Activated CD4-positive, alpha-beta T cell treated with anti-CD3 and anti-CD28 coated beads for 36 hours (primary cell): ENCODE data around the gene HERPUD2. TPM values are rescaled to one million over a fixed set of nuclear protein-coding genes. Genes with fewer than 3 reads are reported as not detected.
"Not testable (repeated sequence)": the region's sequence is repeated elsewhere in the genome, so short reads cannot be mapped to it uniquely, and the experiment has no call there.

Source experiments
- ATAC-seq: fragments of 200-7000 bp; cut with Tn5 transposase; one replicate; pipeline ENCODE4 v1.10.0; 2021; ENCODE audit warnings: mild to moderate bottlenecking, moderate library complexity
- CTCF ChIA-PET: fragments of 350-600 bp; sonication (Branson Sonifier 250); formaldehyde crosslinking; loops from one replicate; lab custom pipeline; 2021; ENCODE audit warnings: antibody characterized with exemption; lab: Charles Lee
- POLR2A ChIA-PET: fragments of 350-600 bp; sonication (Branson Sonifier 250); formaldehyde crosslinking; loops from one replicate; lab custom pipeline; 2021; ENCODE audit warnings: antibody characterized with exemption, inconsistent platforms; lab: Charles Lee
- DNase-seq: peaks from one replicate; pipeline ENCODE4 v3.0.0-alpha.2; 2020
- H3K27ac Mint-ChIP-seq: one replicate; pipeline ENCODE4 v1.8.0; 2021; ENCODE audit warnings: mixed read lengths
- H3K27me3 Mint-ChIP-seq: one replicate; pipeline ENCODE4 v1.8.0; 2021; ENCODE audit warnings: mixed read lengths
- H3K36me3 Mint-ChIP-seq: one replicate; pipeline ENCODE4 v1.8.0; 2021; ENCODE audit warnings: low read depth, mixed read lengths
- H3K4me1 Mint-ChIP-seq: one replicate; pipeline ENCODE4 v1.8.0; 2021; ENCODE audit warnings: mixed read lengths
- H3K4me3 Mint-ChIP-seq: one replicate; pipeline ENCODE4 v1.8.0; 2021; ENCODE audit warnings: mild to moderate bottlenecking, moderate library complexity, mixed read lengths
- H3K9me3 Mint-ChIP-seq: one replicate; pipeline ENCODE4 v1.8.0; 2021; ENCODE audit warnings: low read depth, mixed read lengths
- intact Hi-C, 2 experiments: fragments of 100-400 bp; cut with DNase I in 1 of 2; cut with micrococcal nuclease in 1 of 2; formaldehyde crosslinking; loops; one replicate each; pipeline versions ENCODE4 v1.14.2 to v1.15.1; 2022 to 2024; cut with DNase I, micrococcal nuclease
- total RNA-seq, 2 experiments: library from RNA; stranded (reverse); gene quantifications; one replicate each; pipeline ENCODE4 v1.2.3, GENCODE V29; 2021

The HERPUD2 gene
- total RNA-seq, 2 experiments from 2014 or later, result 22.1 to 26.7 TPM

GRCh38 chr7:35681231-35682029 is 13.5 kb downstream of the HERPUD2 start:
- ChIA-PET POLR2A (no interaction called here), CTCF (no interaction called here)
- H3K4me3 Mint-ChIP-seq, result no peak overlapping the region

GRCh38 chr7:35680403-35681013 is 14.4 kb downstream of the HERPUD2 start:
- POLR2A ChIA-PET, result no interaction called here
- Mint-ChIP-seq H3K36me3 (peaks cover 21% of the 10 kb centered on the region), H3K4me1 (peaks cover 70% of the 10 kb centered on the region), H3K27ac (peak overlapping the region; percentile 69), H3K9me3 (no peaks in the 10 kb centered on the region), H3K27me3 (no peaks in the 10 kb centered on the region), H3K4me3 (peak overlapping the region; percentile 22)
- ATAC-seq (peak; percentile 79), DNase-seq (peak; percentile 21)
- CTCF ChIA-PET, result interaction anchor here (0.6 to 1.0 kb wide), 2 partner anchors 10 to 49 kb away, joined by 3 read pairs; no protein-coding TSS in a partner anchor
- intact Hi-C loops, result loop anchor here (1.0 kb wide), 1 partner anchor 11 kb away; no protein-coding TSS in a partner anchor

More at GRCh38 chr7:35681231-35682029, 13.5 kb downstream of the HERPUD2 start:
- DNase-seq, result no peak
- no peaks in the 10 kb centered on the region for H3K9me3 Mint-ChIP-seq
- intact Hi-C loops, result loop anchor here in 1 of 2 experiments (1.0 kb wide), 1 partner anchor 10 kb away; no protein-coding TSS in a partner anchor
- peaks cover 21% of the 10 kb centered on the region for H3K36me3 Mint-ChIP-seq
- peak; percentile 68 for ATAC-seq
- H3K27me3 Mint-ChIP-seq, result no peaks in the 10 kb centered on the region
- peaks cover 64% of the 10 kb centered on the region for H3K4me1 Mint-ChIP-seq
- H3K27ac Mint-ChIP-seq, result peak overlapping the region; percentile 4

- ChIA-PET POLR2A (no interaction called here), CTCF (interaction anchor here (1.1 kb wide), 1 partner anchor 10 kb away, joined by 3 read pairs; no protein-coding TSS in a partner anchor)
- ATAC-seq (peak; percentile 71), DNase-seq (no peak)
- no peak overlapping the region for H3K4me3 Mint-ChIP-seq
- peaks cover 5% of the 10 kb centered on the region for H3K36me3 Mint-ChIP-seq
- H3K27ac Mint-ChIP-seq, result peak overlapping the region; percentile 27
- no peaks in the 10 kb centered on the region for H3K9me3 Mint-ChIP-seq
- no peaks in the 10 kb centered on the region for H3K27me3 Mint-ChIP-seq
- H3K4me1 Mint-ChIP-seq, result peaks cover 66% of the 10 kb centered on the region
- intact Hi-C loops, result no loop called here
These were observed 17.2 kb downstream of the HERPUD2 start for GRCh38 chr7:35677582-35678356.

- intact Hi-C loops, result no loop called here
- peaks cover 61% of the 10 kb centered on the region for H3K4me1 Mint-ChIP-seq
- no peaks in the 10 kb centered on the region for H3K27me3 Mint-ChIP-seq
- ChIA-PET POLR2A (no interaction called here), CTCF (interaction anchor here (0.9 to 1.4 kb wide), 4 partner anchors 10 to 34 kb away, joined by 3 to 5 read pairs (median 4); no protein-coding TSS in a partner anchor)
- no peaks in the 10 kb centered on the region for H3K9me3 Mint-ChIP-seq
- no peak overlapping the region for H3K4me3 Mint-ChIP-seq
- H3K27ac Mint-ChIP-seq, result no peak overlapping the region
- DNase-seq (no peak), ATAC-seq (no peak)
- peaks cover 2% of the 10 kb centered on the region for H3K36me3 Mint-ChIP-seq
These were observed 18.7 kb downstream of the HERPUD2 start for GRCh38 chr7:35676211-35676610.

GRCh38 chr7:35670856-35671569 is 23.9 kb downstream of the HERPUD2 start:
- Mint-ChIP-seq H3K36me3 (peaks cover 17% of the 10 kb centered on the region), H3K27ac (peak overlapping the region; percentile 19), H3K4me1 (peaks cover 24% of the 10 kb centered on the region), H3K27me3 (no peaks in the 10 kb centered on the region), H3K9me3 (no peaks in the 10 kb centered on the region), H3K4me3 (no peak overlapping the region)
- ATAC-seq (no peak), DNase-seq (no peak)
- ChIA-PET POLR2A (no interaction called here), CTCF (interaction anchor here (0.7 to 1.1 kb wide), 2 partner anchors 9 to 21 kb away, joined by 3 read pairs; no protein-coding TSS in a partner anchor)
- intact Hi-C loops, result no loop called here

GRCh38 chr7:35660411-35660810 is 34.5 kb downstream of the HERPUD2 start:
- H3K27me3 Mint-ChIP-seq, intact Hi-C loops, POLR2A ChIA-PET, H3K27ac Mint-ChIP-seq, DNase-seq, ATAC-seq, H3K9me3 Mint-ChIP-seq, H3K4me3 Mint-ChIP-seq: not testable (repeated sequence)
- peaks cover 39% of the 10 kb centered on the region for H3K36me3 Mint-ChIP-seq
- CTCF ChIA-PET, result interaction anchor here (1.5 kb wide), 1 partner anchor 8 kb away, joined by 4 read pairs; no protein-coding TSS in a partner anchor
- H3K4me1 Mint-ChIP-seq, result peaks cover 29% of the 10 kb centered on the region

GRCh38 chr7:35658606-35659201 is 36.2 kb downstream of the HERPUD2 start:
- POLR2A ChIA-PET, result interaction anchor here (0.6 kb wide), 1 partner anchor 33 kb away, joined by 4 read pairs; no protein-coding TSS in a partner anchor

GRCh38 chr7:35657125-35657524 is 37.8 kb downstream of the HERPUD2 start:
- intact Hi-C loops, result loop anchor here in 1 of 2 experiments (5.0 kb wide), 1 partner anchor 35 kb away; no protein-coding TSS in a partner anchor
- Mint-ChIP-seq H3K4me1 (peaks cover 55% of the 10 kb centered on the region), H3K36me3 (peaks cover 52% of the 10 kb centered on the region), H3K27me3 (no peaks in the 10 kb centered on the region), H3K9me3 (peaks cover 21% of the 10 kb centered on the region), H3K4me3 (no peak overlapping the region), H3K27ac (peak overlapping the region; percentile 42)
- ATAC-seq (peak; percentile 79), DNase-seq (no peak)
- ChIA-PET CTCF (interaction anchor here (0.6 to 2.0 kb wide), 2 partner anchors 9 to 53 kb away, joined by 3 to 8 read pairs; no protein-coding TSS in a partner anchor), POLR2A (interaction anchor here (0.7 kb wide), 1 partner anchor 271 kb away, joined by 3 read pairs; no protein-coding TSS in a partner anchor)

More at GRCh38 chr7:35658606-35659201, 36.2 kb downstream of the HERPUD2 start:
- H3K9me3 Mint-ChIP-seq, result peaks cover 13% of the 10 kb centered on the region
- H3K27ac Mint-ChIP-seq, result no peak overlapping the region
- intact Hi-C loops, result loop anchor here in 1 of 2 experiments (5.0 kb wide), 1 partner anchor 34 kb away; no protein-coding TSS in a partner anchor
- no peak overlapping the region for H3K4me3 Mint-ChIP-seq
- H3K4me1 Mint-ChIP-seq, result peaks cover 41% of the 10 kb centered on the region
- peaks cover 38% of the 10 kb centered on the region for H3K36me3 Mint-ChIP-seq
- no peaks in the 10 kb centered on the region for H3K27me3 Mint-ChIP-seq
- CTCF ChIA-PET, result interaction anchor here (1.5 kb wide), 1 partner anchor 10 kb away, joined by 4 read pairs; no protein-coding TSS in a partner anchor
- ATAC-seq (peak; percentile 47), DNase-seq (no peak)

GRCh38 chr7:35654558-35654957 is 40.4 kb downstream of the HERPUD2 start:
- intact Hi-C loops, H3K27me3 Mint-ChIP-seq, CTCF ChIA-PET, DNase-seq, H3K4me3 Mint-ChIP-seq, ATAC-seq, H3K27ac Mint-ChIP-seq: not testable (repeated sequence)
- H3K9me3 Mint-ChIP-seq, result peaks cover 19% of the 10 kb centered on the region
- peaks cover 60% of the 10 kb centered on the region for H3K36me3 Mint-ChIP-seq
- POLR2A ChIA-PET, result interaction anchor here (0.6 kb wide), 1 partner anchor 99 kb away, joined by 12 read pairs; no protein-coding TSS in a partner anchor
- peaks cover 69% of the 10 kb centered on the region for H3K4me1 Mint-ChIP-seq

- H3K36me3 Mint-ChIP-seq, result peaks cover 49% of the 10 kb centered on the region
- peak overlapping the region; percentile 22 for H3K27ac Mint-ChIP-seq
- ChIA-PET POLR2A (no interaction called here), CTCF (interaction anchor here (1.0 kb wide), 1 partner anchor 12 kb away, joined by 5 read pairs; no protein-coding TSS in a partner anchor)
- intact Hi-C loops, result no loop called here
- no peak for DNase-seq
- ATAC-seq, result no peak
- H3K4me1 Mint-ChIP-seq, result peaks cover 66% of the 10 kb centered on the region
- H3K9me3 Mint-ChIP-seq, result peaks cover 15% of the 10 kb centered on the region
- H3K27me3 Mint-ChIP-seq, result no peaks in the 10 kb centered on the region
- no peak overlapping the region for H3K4me3 Mint-ChIP-seq
These were observed 42.8 kb downstream of the HERPUD2 start for GRCh38 chr7:35652124-35652523.
